ENCODE measurements around the gene PUS10.

DNA sequence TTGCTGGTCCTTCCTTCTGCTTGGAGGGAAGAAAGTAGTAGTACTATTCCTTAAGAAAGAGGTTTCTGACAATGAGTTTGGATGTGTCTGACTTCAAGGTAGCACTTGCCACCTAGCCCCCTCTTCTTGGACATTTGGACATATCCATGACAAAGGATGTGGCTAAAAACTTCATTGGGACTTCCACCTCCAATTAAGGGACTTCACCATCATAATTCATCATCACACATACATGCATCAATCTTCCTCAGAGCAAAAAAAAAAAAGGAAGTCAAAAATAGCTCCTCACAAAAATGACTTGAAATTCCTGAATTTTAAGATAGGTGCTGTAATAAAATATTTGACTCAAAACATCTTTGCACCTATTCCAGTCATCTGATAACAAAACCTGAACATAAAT lies 23.9 kb downstream of the PUS10 start:
- TF ChIP-seq, protein P1, sequence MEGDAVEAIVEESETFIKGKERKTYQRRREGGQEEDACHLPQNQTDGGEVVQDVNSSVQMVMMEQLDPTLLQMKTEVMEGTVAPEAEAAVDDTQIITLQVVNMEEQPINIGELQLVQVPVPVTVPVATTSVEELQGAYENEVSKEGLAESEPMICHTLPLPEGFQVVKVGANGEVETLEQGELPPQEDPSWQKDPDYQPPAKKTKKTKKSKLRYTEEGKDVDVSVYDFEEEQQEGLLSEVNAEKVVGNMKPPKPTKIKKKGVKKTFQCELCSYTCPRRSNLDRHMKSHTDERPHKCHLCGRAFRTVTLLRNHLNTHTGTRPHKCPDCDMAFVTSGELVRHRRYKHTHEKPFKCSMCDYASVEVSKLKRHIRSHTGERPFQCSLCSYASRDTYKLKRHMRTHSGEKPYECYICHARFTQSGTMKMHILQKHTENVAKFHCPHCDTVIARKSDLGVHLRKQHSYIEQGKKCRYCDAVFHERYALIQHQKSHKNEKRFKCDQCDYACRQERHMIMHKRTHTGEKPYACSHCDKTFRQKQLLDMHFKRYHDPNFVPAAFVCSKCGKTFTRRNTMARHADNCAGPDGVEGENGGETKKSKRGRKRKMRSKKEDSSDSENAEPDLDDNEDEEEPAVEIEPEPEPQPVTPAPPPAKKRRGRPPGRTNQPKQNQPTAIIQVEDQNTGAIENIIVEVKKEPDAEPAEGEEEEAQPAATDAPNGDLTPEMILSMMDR (conservative IDR thresholded peaks at IDR 0.05; ENCODE audit: low read length): no peak
- no peak for TF ChIP-seq EZH2phosphoT487 (IDR thresholded peaks at IDR 0.05; ENCODE audit: borderline replicate concordance, low read depth, low read length)
